ENCODE data around the gene MRAP.
"Not testable (repeated sequence)": the region's sequence is repeated elsewhere in the genome, so short reads cannot be mapped to it uniquely, and the experiment has no call there.

Gene MRAP

GRCh38 chr21:32256873-32257620 lies 41.6 kb upstream of the MRAP start:
- TF ChIP-seq, protein P1, sequence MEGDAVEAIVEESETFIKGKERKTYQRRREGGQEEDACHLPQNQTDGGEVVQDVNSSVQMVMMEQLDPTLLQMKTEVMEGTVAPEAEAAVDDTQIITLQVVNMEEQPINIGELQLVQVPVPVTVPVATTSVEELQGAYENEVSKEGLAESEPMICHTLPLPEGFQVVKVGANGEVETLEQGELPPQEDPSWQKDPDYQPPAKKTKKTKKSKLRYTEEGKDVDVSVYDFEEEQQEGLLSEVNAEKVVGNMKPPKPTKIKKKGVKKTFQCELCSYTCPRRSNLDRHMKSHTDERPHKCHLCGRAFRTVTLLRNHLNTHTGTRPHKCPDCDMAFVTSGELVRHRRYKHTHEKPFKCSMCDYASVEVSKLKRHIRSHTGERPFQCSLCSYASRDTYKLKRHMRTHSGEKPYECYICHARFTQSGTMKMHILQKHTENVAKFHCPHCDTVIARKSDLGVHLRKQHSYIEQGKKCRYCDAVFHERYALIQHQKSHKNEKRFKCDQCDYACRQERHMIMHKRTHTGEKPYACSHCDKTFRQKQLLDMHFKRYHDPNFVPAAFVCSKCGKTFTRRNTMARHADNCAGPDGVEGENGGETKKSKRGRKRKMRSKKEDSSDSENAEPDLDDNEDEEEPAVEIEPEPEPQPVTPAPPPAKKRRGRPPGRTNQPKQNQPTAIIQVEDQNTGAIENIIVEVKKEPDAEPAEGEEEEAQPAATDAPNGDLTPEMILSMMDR (IDR thresholded peaks at IDR 0.05; ENCODE audit: low read depth, low read length, missing control alignments) = no peak

GRCh38 chr21:32257962-32258785 lies 40.5 kb upstream of the MRAP start:
- no peaks in the 10 kb centered on the region for H3K36me3 ChIP-seq (replicated peaks)
- in situ Hi-C loops (cut with HindIII; ENCODE audit: low pct_ligation_motif_present, low sequenced_read_pairs) = no loop called here
- H3K27ac ChIP-seq = no peak overlapping the region
- peak; percentile 80 for DNase-seq
- no peak overlapping the region for H3K4me3 ChIP-seq (ENCODE audit: low read depth, low read length)
- TF ChIP-seq, protein P1 (IDR thresholded peaks at IDR 0.05; ENCODE audit: low read depth, low read length, missing control alignments) = peak; percentile 84
- no peaks in the 10 kb centered on the region for H3K27me3 ChIP-seq (replicated peaks)

More at GRCh38 chr21:32256873-32257620, 41.6 kb upstream of the MRAP start:
- Histone ChIP-seq H3K27me3 (replicated peaks) (no peaks in the 10 kb centered on the region), H3K27ac (no peak overlapping the region), H3K4me3 (ENCODE audit: low read depth, low read length) (no peak overlapping the region), H3K36me3 (replicated peaks) (no peaks in the 10 kb centered on the region)
- in situ Hi-C loops (cut with HindIII; ENCODE audit: low pct_ligation_motif_present, low sequenced_read_pairs) = no loop called here
- DNase-seq = peak; percentile 89

GRCh38 chr21:32258786-32259048 lies 39.9 kb upstream of the MRAP start:
- H3K27me3 ChIP-seq (replicated peaks); H3K36me3 ChIP-seq (replicated peaks); H3K4me3 ChIP-seq (ENCODE audit: low read depth, low read length); H3K27ac ChIP-seq; in situ Hi-C loops (cut with HindIII; ENCODE audit: low pct_ligation_motif_present, low sequenced_read_pairs); DNase-seq: not testable (repeated sequence)

GRCh38 chr21:32260130-32260529 lies 38.5 kb upstream of the MRAP start:
- Histone ChIP-seq H3K27ac (no peak overlapping the region), H3K27me3 (replicated peaks) (no peaks in the 10 kb centered on the region), H3K36me3 (replicated peaks) (no peaks in the 10 kb centered on the region), H3K4me3 (ENCODE audit: low read depth, low read length) (no peak overlapping the region)
- no peak for DNase-seq
- in situ Hi-C loops (cut with HindIII; ENCODE audit: low pct_ligation_motif_present, low sequenced_read_pairs) = no loop called here
- TF ChIP-seq, protein P1 (IDR thresholded peaks at IDR 0.05; ENCODE audit: low read depth, low read length, missing control alignments) = no peak

DNA sequence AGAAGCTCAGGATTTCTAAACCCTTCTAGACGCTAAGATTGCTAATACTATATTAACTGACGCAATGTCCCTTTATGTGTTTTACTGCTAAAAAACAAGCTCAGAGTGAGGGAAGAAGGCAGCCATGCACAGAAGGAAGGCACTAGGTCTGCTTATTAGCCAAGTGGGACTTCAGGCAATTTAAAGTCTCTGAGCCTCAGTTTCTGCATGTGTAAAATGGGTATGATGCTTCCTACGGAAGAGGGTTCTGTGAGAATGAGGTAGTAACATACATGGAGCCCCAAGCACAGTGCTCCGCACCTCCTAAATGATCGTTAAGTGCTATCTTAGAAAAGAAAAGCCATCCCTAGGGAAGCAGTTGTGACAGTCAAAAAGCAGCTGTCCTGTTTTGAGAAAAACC lies 36.7 kb upstream of the MRAP start:
- H3K4me3 ChIP-seq (ENCODE audit: low read depth, low read length) = no peak overlapping the region
- in situ Hi-C loops (cut with HindIII; ENCODE audit: low pct_ligation_motif_present, low sequenced_read_pairs) = no loop called here
- H3K27ac ChIP-seq = no peak overlapping the region
- TF ChIP-seq, protein P1 (IDR thresholded peaks at IDR 0.05; ENCODE audit: low read depth, low read length, missing control alignments) = no peak
- H3K36me3 ChIP-seq (replicated peaks) = no peaks in the 10 kb centered on the region
- no peaks in the 10 kb centered on the region for H3K27me3 ChIP-seq (replicated peaks)
- no peak for DNase-seq

DNA sequence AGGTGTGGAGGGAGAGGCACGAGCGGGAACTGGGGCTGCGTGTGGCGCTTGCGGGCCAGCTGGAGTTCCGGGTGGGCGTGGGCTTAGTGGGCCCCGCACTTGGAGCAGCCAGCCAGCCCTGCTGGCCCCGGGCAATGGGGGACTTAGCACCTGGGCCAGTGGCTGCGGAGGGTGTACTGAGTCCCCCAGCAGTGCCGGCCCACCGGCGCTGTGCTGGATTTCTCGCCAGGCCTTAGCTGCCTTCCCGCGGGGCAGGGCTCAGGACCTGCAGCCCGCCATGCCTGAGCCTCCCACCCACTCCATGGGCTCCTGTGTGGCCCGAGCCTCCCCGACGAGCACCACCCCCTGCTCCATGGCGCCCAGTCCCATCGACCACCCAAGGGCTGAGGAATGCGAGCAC lies 33.3 kb upstream of the MRAP start:
- H3K27ac ChIP-seq; DNase-seq; H3K27me3 ChIP-seq (replicated peaks); H3K36me3 ChIP-seq (replicated peaks); in situ Hi-C loops (cut with HindIII; ENCODE audit: low pct_ligation_motif_present, low sequenced_read_pairs); H3K4me3 ChIP-seq (ENCODE audit: low read depth, low read length): not testable (repeated sequence)

All from brain microvascular endothelial cell (primary cell).